ENCODE measurements around the gene MRNIP.

GRCh38 chr5:179816796-179817469 is 41.7 kb downstream of the MRNIP start:
- TF ChIP-seq ZNF274 (IDR thresholded peaks at IDR 0.05; ENCODE audit: low read depth, low read length) (no peak), YY1 (IDR thresholded peaks at IDR 0.05; ENCODE audit: insufficient read depth, insufficient read length) (no peak), SUZ12 (IDR thresholded peaks at IDR 0.05; ENCODE audit: extremely low read depth, insufficient read depth, insufficient read length) (no peak)
